HG03196 (cell line): ENCODE results near the gene SCPEP1.

Experiments
- ATAC-seq: cut with Tn5 transposase; IDR thresholded peaks from one replicate; pipeline ENCODE4 v1.9.1; 2021; ENCODE audit not compliant: unreplicated experiment

SCPEP1 gene

GRCh38 chr17:56997313-56997712, 19.4 kb downstream of the SCPEP1 start:
- ATAC-seq = no peak

GRCh38 chr17:57001541-57001940, 23.6 kb downstream of the SCPEP1 start:
- ATAC-seq = no peak

DNA sequence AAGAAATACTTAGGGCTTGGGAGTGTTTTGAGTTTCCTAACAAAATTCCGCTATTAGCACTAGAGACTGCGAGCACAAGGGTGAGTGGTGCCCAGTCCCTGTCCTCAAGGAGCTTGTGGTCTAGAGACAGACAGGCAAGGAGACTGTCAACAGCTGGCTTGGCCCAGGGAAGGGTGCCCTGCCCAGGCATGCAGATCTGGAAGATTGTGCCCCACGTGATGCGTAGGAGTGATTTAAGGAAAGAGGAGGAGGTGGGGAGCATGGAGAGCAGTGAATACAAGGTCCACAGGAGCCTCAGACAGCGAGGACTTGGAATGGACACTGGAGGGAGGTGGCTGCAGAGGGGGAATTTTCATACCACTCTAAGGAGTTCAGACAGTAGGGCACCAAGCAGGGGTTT, 25.0 kb downstream of the SCPEP1 start:
- no peak for ATAC-seq

- ATAC-seq = peak; percentile 78
Measured at GRCh38 chr17:57004944-57005579, 27.1 kb downstream of the SCPEP1 start.

- ATAC-seq = no peak
Measured at GRCh38 chr17:57006040-57006439, 28.1 kb downstream of the SCPEP1 start.

- ATAC-seq = no peak
Measured at GRCh38 chr17:57008958-57009357, 31.0 kb downstream of the SCPEP1 start.

GRCh38 chr17:57009737-57010445, 32.0 kb downstream of the SCPEP1 start:
- ATAC-seq = peak; percentile 57

- ATAC-seq = no peak
Measured at GRCh38 chr17:57010487-57010886, 32.6 kb downstream of the SCPEP1 start.

GRCh38 chr17:57011491-57012015, 33.6 kb downstream of the SCPEP1 start:
- no peak for ATAC-seq

DNA sequence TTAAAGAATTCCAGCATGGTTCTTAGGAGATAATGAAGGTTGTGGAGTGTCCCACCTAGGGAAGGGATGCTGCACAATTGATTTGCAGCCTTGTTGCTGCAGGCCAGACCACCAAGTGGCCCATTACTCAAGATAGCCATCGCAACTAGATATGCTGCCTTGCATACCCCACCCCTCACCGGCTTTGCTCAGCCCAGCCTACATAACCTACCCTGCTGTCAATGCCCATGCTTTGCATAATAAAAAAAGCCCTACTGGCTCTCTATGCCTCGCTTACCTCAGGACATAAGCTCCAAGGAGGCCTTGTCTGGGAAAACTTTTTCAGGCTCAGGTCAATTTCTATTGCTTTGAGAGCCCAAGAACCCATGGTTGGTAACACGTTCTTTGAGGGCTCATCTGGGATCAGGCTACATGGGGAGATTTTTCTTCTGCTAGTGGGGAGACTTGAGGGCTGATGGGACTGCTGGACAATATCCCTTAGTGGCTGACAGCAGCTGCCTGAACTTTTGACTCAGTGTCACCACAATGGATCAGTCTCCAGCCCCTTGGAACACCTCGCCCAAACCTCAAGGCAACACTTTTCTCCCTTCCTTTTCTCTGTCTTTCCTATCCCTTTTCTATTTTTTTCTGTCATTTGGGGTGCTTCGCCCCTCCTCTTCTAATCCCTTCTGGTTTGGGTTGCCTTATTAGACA, 38.3 kb downstream of the SCPEP1 start:
- no peak for ATAC-seq

- no peak for ATAC-seq
Measured at GRCh38 chr17:57016764-57017116, 38.8 kb downstream of the SCPEP1 start.

- ATAC-seq = no peak
Measured at GRCh38 chr17:57017625-57018024, 39.7 kb downstream of the SCPEP1 start.

DNA sequence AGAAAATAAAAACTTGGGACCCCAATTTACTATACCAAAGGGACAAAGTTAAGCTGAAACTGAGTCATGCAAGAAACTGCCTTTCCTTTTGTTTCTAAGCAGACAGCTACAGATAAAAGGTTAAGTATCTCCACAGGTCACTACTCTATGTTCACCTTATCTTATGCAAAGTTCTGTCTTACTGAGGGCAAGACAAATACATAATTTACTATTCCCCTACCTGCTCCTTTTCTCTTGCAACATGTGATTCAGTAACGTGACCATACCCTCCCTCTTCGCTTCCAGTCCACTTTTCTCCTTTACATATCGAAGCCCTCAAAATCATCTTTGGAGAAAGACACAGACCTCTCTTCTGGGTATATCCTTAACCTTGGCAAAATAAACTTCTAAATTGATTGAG, 42.3 kb downstream of the SCPEP1 start:
- no peak for ATAC-seq

DNA sequence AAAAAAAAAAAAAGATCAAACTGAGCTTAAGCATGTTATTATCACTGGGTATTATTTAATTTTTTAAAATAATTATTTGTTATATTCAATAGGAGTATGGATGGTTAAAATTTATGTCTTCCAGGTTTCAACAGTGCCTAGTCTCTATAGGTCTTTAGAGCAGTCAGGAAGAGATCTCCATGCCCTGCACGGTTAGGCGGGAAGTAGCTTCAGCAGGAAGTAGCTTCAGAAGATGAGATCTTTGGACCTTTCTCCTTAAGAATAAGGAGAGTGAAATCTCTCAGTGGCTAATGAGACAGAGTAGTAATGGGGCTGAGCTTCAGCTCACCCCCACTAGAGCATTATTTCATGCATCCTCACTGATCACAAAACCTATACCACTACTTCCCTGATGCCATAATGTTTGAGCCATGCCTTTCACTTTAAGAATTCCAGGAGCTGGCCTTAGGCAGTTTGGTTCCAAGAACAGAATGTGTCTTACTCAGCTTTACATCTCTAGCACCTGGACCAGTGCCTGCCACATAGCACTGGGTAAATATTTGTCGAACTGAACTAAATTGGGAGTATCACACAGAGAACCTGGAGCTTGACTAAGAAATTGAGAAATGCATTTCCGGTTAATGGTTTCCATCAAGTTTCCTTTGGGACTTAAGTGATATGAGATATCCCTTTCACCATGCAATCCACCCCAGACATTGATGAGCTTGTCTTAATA, 43.5 kb downstream of the SCPEP1 start:
- no peak for ATAC-seq

GRCh38 chr17:57025876-57026275, 47.9 kb downstream of the SCPEP1 start:
- ATAC-seq = no peak

- no peak for ATAC-seq
Measured at GRCh38 chr17:57027852-57028251, 49.9 kb downstream of the SCPEP1 start.

DNA sequence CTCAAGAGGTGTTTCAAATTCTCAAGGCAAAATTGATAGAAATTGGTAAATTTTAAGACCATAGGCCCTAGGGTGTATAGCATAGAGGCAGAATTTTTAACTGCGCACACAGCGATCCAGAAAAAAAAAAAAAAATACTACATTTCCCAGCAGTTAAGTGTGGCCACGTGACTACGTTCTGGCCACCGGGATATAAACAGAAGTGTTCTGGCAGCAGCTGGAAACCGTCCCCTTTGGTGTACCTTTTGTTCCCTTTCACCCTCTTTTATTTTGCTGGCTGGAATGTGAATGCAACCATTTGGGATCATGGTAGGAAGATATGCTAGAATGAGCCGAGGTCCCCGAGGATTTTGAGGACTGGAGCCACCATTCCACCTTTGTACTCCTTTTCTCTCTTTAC, 54.4 kb downstream of the SCPEP1 start:
- no peak for ATAC-seq

GRCh38 chr17:57033296-57033695, 55.4 kb downstream of the SCPEP1 start:
- ATAC-seq = no peak

DNA sequence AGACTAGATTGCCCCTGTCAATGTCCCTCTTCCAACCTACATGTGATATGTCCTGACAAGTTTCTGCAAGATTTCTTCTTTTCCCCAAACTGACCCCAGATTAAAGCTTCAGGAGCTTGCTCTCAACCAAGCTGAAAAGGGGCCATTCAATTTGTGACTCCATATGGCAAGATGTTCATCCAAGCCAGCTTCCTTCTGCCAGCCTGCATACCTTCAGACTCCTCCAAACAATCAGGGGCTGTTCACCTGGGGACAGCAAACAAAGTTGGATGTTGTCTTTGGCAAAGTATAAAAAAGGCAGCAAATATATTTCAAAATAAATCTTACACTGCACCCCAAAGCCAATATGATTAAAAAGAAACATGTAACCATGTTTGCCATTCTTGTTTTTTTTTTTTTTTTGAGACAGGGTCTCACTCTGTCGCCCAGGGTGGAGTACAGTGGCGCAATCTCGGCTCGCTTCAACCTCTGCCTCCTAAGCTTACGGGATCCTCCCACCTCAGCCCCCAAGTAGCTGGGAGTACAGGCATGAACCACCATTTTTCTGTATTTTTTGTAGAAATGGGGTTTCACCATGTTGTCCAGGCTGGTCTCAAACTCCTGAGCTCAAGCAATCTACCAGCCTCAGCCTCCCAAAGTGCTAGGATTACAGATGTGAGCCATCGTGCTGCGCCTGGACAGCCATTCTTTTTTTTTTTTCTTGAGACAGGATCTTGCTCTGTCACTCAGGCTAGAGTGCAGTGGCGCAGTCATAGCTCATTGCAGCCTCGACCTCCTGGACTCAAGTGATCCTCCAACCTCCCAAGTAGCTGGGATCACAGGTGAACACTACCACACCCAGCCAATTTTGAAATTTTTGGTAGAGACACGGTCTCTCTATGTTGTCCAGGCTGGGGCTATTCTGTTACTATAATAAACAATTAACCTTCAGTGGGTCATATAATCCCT, 57.1 kb downstream of the SCPEP1 start:
- no peak for ATAC-seq

GRCh38 chr17:57035971-57036481, 58.1 kb downstream of the SCPEP1 start:
- ATAC-seq = no peak
